Activated gamma-delta T cell treated with Interleukin-2 at 50 U/mL for 16 hours (primary cell): ENCODE data around the gene STUM.
"Not testable (repeated sequence)": the region's sequence is repeated elsewhere in the genome, so short reads cannot be mapped to it uniquely, and the experiment has no call there.

Experiments
- DNase-seq: peaks from one replicate; pipeline ENCODE4 v3.0.0-alpha.2; 2020

The STUM gene, protein sequence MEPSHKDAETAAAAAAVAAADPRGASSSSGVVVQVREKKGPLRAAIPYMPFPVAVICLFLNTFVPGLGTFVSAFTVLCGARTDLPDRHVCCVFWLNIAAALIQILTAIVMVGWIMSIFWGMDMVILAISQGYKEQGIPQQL

GRCh38 chr1:226548256-226549093, at the start of gene STUM:
Gene STUM, plus strand, starts transcription at chr1:226548764. Its CDS starts 141 bp downstream, at chr1:226548905.
- no peak for DNase-seq

- not testable (repeated sequence) for DNase-seq
Measured at GRCh38 chr1:226499699-226500098, 48.9 kb upstream of the STUM start.

GRCh38 chr1:226506021-226506420, 42.5 kb upstream of the STUM start:
- no peak for DNase-seq

DNA sequence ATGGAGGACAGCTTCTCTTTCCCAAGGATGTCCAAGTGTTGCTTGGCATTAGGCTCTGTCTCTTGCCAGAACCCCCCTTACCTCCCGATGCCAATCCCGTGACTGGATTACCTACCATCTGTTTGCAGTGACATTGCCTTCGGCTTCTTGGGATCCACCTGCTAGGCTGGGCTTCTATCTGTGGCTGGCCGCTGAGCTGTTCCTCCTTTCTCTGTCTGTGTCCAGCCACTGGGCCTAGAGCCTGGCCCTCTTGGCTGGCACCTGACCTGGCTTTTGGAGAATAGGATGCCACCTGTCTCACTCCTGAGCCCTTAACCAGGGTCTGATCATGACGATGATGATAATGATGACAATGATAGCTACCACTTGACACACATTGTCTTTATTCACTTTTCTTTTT, 41.6 kb upstream of the STUM start:
- DNase-seq: no peak

DNA sequence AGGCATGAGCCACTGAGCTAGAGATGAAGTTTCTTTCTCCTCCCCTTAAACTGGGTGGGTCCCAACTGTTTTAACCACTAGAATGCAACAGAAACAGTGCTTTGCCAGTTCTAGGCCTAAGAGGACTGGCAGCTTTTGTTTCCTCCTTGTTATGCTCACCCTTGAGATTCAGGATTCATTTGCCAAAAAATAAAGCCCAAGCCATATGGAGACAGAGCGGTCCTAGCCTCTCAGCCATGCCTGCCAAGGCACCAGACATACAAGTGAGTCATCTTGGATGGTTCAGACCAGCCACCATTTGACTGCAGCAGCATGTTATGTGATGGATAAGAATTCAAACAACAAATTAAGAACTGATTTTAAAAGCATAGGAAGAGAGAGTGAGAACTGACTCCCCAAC, 38.1 kb upstream of the STUM start:
- no peak for DNase-seq

GRCh38 chr1:226511296-226511695, 37.3 kb upstream of the STUM start:
- no peak for DNase-seq

GRCh38 chr1:226512076-226512728, 36.4 kb upstream of the STUM start:
- no peak for DNase-seq

DNA sequence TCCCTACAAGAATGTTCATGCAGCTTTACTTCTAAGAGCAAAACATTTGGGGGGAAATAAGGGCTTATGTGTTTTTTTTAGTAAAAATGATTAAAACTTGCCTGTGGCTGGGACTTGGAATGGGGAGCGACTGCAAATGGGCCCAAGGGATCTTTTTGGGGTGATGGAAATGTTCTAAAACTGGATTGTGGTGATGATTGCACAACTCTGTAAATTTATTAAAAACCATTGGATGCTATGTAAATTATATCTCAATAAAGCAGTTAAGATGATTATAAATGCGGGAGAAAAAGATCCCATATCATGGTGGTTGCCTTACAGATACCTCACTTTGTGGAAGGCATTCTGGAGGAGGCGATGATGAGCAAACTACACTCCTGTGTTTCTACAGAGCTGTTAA, 30.2 kb upstream of the STUM start:
- no peak for DNase-seq

- no peak for DNase-seq
Measured at GRCh38 chr1:226519135-226519534, 29.4 kb upstream of the STUM start.

GRCh38 chr1:226519716-226520598, 28.6 kb upstream of the STUM start:
- DNase-seq: no peak

- DNase-seq: no peak
Measured at GRCh38 chr1:226520640-226521355, 27.8 kb upstream of the STUM start.

DNA sequence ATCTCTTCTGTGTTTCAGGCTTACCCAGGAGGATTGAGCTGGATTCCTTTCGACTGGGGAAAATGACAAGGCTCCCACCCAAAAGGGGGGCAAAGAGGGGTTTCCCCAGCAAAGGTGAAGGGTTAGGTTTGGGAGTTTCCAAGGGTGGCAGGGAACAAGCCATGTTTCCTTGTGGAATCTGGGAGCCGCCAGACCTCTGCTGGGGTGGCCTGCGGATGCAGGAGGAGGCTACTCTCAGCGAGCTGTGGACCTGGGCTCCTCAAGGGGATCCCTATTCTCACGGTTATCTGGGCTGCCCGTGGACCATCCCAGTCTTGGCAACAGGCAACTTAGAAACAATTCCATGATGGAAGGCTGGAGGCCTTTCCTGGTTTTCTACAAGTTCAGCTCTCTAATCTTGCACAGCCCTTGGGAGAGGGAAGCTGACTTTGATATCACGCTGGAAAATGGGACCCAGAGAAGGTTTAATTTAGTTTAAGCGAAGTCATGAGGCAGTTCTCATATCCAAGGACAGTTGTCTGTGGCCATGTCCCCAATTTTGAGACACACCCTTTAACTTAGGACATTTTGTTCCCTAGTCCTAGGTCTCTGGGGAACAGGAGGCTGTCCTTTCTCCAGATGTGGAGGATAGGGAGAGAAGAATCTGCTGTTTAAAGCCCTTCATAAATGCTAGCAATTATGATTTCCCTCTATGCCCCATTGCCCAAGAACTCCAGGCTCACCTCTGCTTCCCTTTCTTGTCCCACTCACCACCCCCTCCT, 24.7 kb upstream of the STUM start:
- no peak for DNase-seq

- DNase-seq: no peak
Measured at GRCh38 chr1:226524547-226524946, 24.0 kb upstream of the STUM start.

- no peak for DNase-seq
Measured at GRCh38 chr1:226525750-226526149, 22.8 kb upstream of the STUM start.

DNA sequence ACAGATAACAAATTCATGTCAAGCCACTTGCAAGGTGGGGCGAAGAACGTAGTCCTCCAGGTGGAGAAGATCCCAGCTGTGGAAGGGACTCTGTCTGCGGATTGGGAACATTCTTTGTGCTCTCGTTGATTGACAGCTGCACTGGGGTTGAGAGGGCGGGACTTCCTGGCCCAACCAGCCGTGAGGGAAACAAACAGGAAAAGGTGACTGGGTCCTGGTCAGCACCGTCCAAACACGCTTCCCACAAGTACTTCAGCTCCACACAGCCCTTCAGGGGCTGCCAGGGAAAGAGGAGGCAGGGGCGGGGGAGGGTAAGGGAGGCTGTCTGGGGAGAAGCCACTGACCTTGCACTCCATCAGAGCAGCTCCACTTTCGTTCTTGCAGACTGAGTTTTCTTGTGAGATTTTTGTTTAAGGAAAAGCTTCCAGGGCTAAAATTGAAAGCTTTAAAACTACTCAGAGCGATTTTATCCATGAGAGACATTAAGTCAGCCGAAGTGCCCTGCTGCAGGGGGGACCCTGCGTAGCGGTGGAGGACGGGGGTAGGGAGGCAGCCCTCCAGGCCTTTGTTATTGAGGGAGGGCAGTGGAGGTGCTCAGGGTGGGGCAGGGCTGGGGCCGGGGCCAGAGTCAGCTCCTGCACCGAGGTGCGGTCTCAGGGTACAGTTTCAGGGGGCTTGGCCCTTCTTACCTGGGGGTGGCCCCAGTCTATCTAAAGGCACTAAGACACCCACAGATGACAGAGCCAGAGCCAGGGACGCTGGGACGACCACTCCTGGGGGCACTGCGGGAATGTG, 21.6 kb upstream of the STUM start:
- DNase-seq: no peak

- no peak for DNase-seq
Measured at GRCh38 chr1:226529891-226530290, 18.7 kb upstream of the STUM start.

- DNase-seq: no peak
Measured at GRCh38 chr1:226530591-226530990, 18.0 kb upstream of the STUM start.

- no peak for DNase-seq
Measured at GRCh38 chr1:226531360-226532093, 17.0 kb upstream of the STUM start.

- DNase-seq: no peak
Measured at GRCh38 chr1:226532553-226532952, 16.0 kb upstream of the STUM start.

DNA sequence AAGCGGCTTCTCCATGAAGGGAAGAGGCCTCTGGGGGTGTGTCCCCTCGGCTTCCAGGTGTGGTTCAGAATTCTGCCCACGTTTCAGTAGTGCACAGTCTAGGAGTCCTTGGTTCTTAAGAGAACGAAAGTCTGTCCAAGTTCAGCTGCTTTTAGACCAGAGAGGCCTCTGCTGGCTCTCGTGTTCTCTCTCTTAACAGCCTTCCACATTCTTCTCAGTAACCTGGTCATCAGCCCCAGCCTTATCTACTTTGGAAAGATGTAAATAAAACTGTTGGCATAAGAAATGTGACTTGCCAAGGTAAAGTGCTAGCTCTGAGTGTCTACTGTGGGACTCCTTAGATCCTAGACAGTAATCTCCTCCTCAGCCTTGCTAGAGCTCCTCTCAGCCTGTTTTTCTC, 15.3 kb upstream of the STUM start:
- DNase-seq: no peak
